GM10266 (cell line): ENCODE measurements around the gene SSC4D.
"Not testable (repeated sequence)": the region's sequence is repeated elsewhere in the genome, so short reads cannot be mapped to it uniquely, and the experiment has no call there.

Source experiments
- DNase-seq: peaks from one replicate; pipeline ENCODE4 v3.0.0; 2012; ENCODE audit errors: extremely low spot score
- TF ChIP-seq, protein P1 (sequence below): IDR thresholded peaks from 2 replicates; pipeline ENCODE4 v1.5.1; 2012; ENCODE audit warnings: mild to moderate bottlenecking, low read depth; ENCODE audit not compliant: control insufficient read depth, insufficient read depth; ENCODE audit errors: missing control alignments

The SSC4D gene

DNA sequence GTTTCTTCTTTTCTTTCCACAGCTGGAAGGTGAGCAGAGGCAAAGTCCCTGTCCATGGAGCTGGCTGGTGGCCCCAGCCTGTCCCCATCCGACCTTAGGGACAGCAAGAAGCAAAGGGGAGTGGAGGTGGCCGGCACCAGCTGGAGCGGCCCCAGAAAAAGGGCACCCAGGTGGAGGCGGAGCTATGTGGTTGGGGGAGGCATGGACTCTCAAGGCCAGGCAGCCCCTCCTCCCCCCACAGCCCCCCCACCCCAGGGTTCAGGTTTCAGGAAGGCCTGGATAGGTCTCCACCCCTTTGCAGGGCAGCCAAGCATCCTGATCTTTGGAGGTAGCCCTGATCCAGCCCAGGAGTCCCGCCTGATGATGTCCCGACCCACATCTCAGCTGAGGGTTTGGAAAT, at the start of gene SSC4D:
SSC4D (minus strand) TSS at position 161 of the 400 bp plus-strand sequence. CDS start 5,258 bp downstream, outside the sequence.
- TF ChIP-seq, protein P1, sequence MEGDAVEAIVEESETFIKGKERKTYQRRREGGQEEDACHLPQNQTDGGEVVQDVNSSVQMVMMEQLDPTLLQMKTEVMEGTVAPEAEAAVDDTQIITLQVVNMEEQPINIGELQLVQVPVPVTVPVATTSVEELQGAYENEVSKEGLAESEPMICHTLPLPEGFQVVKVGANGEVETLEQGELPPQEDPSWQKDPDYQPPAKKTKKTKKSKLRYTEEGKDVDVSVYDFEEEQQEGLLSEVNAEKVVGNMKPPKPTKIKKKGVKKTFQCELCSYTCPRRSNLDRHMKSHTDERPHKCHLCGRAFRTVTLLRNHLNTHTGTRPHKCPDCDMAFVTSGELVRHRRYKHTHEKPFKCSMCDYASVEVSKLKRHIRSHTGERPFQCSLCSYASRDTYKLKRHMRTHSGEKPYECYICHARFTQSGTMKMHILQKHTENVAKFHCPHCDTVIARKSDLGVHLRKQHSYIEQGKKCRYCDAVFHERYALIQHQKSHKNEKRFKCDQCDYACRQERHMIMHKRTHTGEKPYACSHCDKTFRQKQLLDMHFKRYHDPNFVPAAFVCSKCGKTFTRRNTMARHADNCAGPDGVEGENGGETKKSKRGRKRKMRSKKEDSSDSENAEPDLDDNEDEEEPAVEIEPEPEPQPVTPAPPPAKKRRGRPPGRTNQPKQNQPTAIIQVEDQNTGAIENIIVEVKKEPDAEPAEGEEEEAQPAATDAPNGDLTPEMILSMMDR, result no peak
- no peak for DNase-seq

DNA sequence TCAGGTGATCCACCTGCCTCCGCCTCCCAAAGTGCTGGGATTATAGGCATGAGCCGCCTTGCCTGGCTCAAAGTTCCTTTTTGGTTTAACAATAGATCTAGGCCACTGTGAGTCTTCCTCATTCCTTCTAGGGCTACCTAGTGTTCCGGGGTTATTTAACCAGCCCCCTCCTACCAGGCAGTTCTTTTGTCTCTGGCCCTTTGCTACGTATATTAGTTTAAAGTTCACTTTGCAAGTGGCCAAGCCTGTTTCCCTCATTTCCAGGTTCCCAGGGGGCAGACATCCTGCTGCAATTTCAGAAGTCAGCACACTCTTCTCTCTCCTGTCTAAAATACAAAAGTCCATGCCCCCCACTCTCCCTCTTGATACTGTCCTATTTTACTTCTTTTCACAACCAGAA, 49.0 kb upstream of the SSC4D start:
- not testable (repeated sequence) for DNase-seq

DNA sequence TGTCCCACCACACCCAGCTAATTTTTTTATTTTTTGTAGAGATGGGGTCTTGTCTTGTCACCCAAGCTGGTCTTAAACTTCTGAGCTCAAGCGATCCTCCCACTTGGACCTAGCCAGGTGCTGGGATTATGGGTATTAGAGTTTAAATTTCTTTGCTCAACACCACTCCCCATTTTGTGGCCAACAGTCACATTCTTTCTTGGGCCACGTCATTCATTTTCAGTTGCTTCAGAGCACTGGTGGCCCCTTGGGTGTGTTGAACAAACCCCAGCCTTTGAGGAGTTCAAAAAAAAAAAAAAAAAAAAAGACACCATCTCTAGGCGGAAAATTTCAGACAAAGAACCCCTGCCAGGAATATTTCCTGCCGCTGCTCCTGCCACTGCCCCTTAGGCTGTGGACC, 47.5 kb upstream of the SSC4D start:
- DNase-seq, result not testable (repeated sequence)

DNA sequence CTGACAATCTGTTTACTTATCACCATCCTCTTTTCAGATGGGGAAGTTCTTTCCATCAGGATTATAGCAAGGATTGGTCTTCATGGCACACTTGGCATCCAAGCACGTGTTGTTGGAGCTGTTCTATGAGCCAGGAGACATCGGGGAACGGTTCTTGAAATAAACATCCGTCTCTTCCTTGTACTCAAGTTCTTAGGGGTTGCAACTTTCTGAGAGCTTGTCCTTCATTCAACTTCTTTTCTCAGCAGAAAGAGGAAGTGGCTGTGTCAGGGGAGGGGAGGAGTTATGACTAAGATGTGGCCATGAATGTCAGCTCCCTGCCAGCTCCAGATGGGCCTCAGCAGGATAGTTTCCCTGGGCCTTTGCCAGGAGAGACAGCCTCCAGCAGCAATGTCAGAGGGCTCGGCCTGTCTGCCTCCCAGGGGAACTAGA, 36.1 kb upstream of the SSC4D start:
- DNase-seq, result not testable (repeated sequence)

DNA sequence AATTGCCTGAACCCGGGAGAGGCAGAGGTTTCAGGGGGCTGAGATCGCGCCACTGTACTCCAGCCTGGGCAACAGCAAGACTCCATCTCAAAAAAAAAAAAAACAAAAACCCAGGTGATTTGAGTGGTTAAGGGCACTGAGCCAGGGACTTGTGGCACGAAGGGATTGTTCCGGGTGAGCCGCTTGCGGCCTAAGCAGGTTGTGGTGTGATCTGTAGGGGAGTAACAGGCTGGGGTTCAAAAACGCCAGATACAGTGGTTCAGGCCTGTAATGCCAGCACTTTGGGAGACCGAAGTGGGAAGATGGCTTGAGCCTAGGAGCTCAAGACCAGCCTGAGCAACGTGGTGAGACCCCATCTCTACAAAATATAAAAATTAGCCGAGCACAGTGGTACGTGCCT, 34.3 kb upstream of the SSC4D start:
- not testable (repeated sequence) for DNase-seq

DNA sequence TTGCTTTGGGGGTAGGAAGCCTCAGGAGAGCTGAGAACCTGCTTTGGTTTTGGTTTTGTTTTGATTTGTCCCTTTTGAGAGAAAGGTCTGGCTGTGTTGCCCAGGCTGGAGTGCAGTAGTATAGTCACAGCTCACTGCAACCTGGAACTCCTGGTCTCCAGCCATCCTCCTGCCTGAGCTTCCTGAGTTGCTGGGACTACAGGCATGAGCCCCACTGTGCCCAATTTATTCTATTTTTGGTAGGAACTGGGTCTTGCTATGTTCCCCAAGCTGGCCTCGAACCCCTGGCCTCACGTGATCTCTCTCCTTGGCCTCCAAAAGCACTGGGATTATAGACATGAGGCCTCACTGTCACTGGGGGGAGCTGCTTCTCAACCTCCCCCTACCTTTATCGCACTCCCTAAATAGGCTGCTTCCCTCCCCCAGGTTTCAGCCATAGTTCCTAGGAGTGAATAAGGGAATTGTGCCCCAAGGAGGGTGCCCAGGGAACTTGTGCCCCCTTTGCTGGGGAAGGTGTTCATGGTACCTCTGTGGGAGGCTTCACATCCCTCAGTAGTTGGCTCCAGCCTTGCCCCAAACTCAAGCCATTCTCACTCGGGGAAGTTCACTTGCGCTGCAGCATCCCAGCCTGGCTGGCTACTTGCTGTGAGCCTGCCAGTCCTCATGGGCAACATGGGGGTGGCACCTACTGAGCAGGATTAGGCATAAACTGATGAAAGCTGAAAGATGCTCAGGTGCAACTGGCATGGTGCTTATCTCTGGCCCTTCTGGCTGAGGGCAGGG, 33.4 kb upstream of the SSC4D start:
- not testable (repeated sequence) for DNase-seq

DNA sequence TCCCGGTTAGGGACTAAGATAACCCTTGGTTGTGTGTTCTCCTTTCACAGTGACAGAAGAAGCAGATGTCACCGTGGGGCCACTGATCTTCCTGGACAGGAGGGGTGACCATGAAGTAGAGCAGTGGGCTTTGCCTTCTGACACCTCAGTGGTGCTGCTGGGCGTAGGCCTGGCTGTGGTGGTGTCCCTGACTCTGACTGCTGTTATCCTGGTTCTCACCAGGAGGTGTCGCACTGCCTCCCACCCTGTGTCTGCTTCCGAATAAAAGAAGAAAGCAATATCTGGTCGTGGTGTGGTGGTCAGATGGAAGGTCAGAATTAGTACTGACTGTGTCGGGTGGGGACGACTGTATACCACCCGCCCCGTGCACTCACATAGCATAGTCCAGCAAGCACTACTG, 32.3 kb upstream of the SSC4D start:
- DNase-seq, result not testable (repeated sequence)

DNA sequence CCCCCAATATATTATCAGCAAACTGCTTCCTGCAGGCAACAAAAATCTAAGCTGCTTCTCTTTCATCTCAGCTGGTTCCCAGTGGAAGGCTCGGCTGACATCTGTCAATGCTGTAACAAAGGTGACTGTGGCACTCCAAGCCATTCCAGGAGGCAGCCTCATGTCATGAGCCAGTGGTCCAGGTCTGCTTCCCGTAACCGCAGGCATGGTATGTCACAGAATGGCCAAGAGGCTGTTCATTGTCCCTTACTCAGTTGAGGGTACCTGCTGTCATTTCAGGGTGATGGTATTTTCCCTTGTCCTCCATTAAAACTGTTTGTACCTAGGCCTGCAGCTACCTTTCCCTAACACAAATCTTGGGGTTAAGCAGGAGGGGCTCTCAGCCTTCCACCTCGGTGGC, 30.9 kb upstream of the SSC4D start:
- DNase-seq, result not testable (repeated sequence)

DNA sequence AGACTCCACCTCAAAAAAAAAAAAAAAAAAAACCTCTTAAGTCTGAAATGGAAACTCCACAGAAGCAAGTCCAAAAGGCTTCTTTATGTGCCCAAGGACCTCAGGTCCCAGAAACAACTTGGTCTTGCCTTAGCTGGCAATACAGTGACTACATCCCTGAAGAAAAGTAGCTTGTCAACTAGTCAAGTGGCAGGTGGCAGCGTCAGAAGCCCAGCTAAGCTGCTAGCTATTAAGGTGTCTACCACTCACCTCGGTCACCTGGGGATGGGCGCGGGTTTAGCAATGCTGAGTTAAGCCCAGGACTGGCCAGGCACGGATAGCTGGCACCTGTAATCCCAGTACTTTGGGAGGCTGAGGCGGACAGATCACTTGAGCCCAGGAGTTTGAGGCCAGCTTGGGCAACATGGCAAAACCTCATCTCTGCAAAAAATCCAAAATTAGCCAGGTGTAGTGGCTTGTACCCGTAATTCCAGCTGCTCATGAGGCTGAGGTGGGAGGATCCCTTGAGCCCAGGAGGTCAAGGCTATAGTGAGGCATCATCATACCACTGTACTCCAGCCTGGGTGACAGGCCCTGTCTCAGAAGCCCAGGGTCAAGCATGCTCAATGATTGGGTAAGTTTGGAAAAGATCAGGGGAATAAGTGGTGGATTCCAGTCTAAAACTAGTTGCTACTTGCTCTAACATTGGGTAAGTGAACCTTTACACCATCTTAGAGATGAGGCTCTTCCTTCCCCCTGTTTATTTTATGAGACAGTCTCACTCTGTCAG, 29.8 kb upstream of the SSC4D start:
- not testable (repeated sequence) for DNase-seq

DNA sequence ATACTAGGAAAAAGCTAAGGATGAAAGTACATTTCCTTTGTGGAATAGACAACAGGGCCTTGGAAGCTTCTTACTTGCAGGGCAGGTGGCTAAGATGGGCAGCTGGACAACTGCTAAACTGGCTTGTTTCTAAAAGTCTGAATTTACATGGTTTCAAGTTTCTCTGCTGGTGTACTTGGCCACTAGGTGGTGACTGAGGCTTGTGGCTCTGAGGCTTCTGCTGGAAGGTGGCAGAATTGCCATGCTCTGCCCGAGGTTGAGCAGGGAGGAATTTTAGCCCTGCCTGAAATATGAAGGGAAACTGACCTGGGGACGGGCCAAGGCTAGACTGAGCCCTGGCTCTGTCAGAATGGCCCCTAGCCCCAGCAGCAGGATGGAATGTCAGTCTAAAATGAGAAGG, 28.4 kb upstream of the SSC4D start:
- not testable (repeated sequence) for DNase-seq
- TF ChIP-seq, protein P1, result peak; percentile 60

DNA sequence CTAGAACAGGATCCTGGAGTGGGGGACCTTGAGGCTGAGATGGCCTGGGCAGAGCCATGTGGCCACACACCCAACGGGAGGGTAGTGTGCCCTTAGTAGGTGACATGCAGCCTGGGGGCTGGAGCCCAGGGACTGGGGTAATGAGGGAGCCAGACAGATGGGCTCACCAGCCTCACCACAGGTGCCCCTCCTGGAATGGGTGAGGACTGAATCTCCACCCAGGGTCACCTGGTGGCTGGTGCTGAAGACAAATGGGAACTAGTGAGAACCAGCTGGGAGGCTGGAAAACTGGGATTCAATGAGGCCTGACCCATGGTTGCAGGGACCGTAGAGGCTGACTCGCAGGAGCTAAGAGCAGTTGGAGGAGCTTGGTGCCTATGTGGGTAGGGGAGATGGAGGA, 21.3 kb upstream of the SSC4D start:
- TF ChIP-seq, protein P1, result no peak
- no peak for DNase-seq

DNA sequence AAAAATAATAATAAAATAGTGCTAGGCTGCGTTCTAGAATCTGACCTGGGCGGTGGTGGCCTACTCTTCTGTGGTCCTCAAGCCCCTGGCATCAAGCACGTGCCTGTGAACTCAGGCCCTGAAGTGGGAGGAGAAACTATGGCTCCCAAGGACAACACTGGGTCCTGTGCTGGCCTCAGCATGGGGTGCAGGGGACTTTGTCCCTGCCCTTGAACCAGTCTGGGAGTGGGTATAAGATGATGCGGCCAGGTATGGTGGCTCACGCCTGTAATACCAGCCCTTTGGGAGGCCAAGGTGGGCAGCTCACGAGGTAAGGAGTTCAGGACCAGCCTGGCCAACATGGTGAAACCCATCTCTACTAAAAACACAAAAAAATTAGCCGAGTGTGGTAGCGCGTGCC, 20.7 kb upstream of the SSC4D start:
- no peak for DNase-seq
- TF ChIP-seq, protein P1, result no peak
